GM12801 (cell line): ENCODE measurements around the gene FBXO2.

ENCODE experiments used
- CTCF ChIP-seq: IDR thresholded peaks from one replicate; pipeline ENCODE4 v1.5.1; 2011; ENCODE audit warnings: control low read depth; ENCODE audit not compliant: insufficient read length; ENCODE audit errors: extremely low read depth

Gene FBXO2

GRCh38 chr1:11697188-11697892 is 43.1 kb upstream of the FBXO2 start:
- TF ChIP-seq CTCF = no peak

GRCh38 chr1:11695861-11696260 is 41.6 kb upstream of the FBXO2 start:
- no peak for TF ChIP-seq CTCF

- TF ChIP-seq CTCF = no peak
Measured at GRCh38 chr1:11693917-11694316, 39.7 kb upstream of the FBXO2 start.

- no peak for TF ChIP-seq CTCF
Measured at GRCh38 chr1:11693024-11693590, 38.9 kb upstream of the FBXO2 start.

GRCh38 chr1:11691928-11692711 is 37.9 kb upstream of the FBXO2 start:
- no peak for TF ChIP-seq CTCF

GRCh38 chr1:11691302-11691914 is 37.2 kb upstream of the FBXO2 start, which contains the start of gene DRAXIN:
Gene DRAXIN (plus strand): TSS chr1:11691710. CDS start chr1:11706259, 14,549 bp downstream.
- no peak for TF ChIP-seq CTCF
